Activated CD4-positive, alpha-beta T cell treated with anti-CD3 and anti-CD28 coated beads for 1 hour (primary cell): Measurements from ENCODE around the gene PSKH1.

Source experiments
- DNase-seq: peaks from one replicate; pipeline ENCODE4 v3.0.0-alpha.2; 2020

Gene PSKH1

DNA sequence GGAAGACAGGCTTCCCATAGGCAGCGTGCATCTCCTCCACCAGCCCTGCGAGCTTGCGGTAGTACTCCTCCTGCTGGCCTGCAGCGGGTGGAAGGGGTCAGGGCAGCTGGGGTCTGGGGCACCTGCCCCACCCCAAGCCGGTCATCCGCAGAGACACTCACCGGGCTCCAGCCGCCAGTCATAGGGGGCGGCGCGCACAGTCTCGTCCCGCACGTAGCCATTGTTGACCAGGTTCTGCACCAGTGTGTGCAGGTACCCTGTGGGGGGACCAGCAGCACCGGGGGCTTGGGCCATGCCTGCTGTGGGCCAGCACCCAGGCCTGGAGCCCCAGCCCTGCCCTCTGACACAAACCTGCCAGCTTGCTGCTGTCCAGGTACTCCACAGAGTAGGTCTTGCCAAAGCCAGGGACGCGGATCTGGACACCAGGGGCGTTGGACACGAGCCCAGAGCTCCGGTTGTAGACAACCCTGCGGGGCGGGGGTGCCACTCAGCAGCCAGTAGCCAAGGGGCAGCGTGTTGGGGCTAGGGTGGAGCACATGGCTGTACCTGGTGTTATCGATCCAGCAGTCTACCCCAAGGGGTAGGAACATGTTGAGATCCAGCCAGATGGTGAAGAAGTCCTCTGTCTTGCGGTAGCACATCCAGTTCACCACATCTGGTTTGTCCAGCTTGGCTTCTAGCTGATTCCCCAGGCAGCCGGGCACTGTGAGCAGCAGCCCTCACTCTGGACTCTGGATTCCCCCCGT is 49.6 kb downstream of the PSKH1 start:
- DNase-seq = no peak

DNA sequence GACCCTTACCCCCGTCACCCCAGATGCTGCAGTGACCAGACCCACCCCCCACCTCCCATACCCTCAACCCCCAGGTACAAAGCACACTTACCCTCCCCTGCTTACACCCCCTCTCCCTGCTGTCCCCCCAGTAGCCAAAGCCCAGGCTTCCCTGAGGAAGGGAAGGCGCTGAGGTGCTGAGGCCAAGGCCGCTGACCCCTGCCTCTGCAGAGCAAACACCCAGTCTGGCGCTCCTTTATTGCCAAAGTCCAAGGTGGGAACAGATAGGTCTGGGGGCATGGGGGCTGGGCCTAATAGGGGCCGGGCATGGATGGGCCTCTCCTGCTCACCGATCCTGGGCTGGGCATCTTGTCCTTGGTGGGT is 50.2 kb downstream of the PSKH1 start:
- DNase-seq = no peak

DNA sequence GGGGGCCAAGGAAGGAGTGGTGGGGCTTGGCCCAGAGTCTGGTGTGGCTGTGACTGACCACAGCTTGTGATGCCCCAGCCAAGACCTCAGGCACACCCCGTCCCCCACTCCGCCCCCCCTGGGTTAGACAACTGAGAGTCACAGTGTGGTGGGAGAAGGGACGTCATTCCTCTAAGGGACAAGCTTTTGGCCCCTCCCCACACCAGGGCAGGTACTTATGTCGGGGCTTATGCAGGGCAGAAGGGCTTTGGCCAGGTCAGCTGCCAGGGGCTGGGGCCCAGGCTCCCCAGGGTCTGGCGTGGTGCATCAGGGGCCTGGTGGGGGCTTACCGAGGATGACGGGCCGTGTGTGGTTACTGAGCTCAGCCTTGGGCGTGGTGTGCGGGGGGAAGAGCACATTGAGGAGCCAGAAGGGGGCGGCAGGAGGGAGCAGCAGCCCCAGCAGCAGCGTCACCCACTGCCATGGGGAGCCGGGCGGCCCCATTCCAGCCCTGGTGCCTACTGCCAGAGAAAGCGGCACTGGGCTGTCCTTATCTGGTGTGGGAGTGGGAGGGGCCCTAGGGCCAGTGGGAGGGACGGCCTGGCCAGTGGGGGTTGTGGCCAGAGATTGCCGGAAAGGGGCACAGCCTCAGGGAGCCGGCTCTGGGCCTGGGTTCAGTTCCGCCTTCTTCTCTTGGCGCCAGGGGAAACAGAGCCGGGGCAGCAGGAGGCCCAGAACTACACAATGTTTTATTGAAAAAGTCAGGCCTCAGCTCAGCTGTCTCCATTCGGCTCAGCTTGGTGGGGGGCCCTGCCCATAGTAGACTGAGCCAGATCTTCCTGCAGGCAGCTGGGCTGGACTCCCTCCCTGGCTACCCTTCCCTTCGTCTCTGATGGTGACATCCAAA is 50.8 kb downstream of the PSKH1 start, which contains the start of gene LCAT:
Gene LCAT, minus strand, starts transcription at position 502 of the 886 bp plus-strand sequence. Its CDS starts 19 bp downstream, at position 483.
- DNase-seq = no peak

DNA sequence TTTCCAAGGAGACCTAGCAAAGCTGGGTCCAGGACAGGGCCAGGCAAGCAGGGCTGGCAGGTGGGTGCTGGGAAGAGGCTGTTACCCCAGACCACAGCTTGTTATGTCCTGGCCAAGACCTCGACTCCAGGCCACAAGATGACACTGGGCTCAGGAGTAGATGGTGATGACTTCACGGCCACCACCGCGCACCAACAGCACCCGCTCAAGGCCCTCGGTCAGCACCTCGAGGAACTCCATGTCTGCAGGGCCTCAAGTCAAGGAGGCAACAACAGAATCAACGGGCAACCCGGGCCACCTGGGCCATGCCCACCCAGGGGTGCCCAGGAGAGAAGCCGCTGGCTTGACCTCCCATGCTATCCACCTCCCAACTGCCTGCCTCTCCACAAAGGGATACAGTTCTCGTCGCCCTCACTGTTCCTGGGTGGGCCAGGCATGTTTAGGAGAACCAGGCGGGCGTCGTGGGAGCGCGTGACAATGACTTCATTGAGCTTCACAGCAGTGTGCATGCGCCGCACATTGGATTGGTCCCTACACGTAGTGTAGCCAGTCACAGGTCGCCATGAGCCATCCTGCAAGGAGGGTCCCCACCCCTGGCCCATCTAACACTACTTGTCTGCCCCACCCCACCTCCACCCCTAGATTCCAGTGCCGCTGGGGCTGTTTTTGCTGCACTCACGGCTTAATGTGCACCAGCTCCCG is 51.8 kb downstream of the PSKH1 start:
- DNase-seq = no peak

DNA sequence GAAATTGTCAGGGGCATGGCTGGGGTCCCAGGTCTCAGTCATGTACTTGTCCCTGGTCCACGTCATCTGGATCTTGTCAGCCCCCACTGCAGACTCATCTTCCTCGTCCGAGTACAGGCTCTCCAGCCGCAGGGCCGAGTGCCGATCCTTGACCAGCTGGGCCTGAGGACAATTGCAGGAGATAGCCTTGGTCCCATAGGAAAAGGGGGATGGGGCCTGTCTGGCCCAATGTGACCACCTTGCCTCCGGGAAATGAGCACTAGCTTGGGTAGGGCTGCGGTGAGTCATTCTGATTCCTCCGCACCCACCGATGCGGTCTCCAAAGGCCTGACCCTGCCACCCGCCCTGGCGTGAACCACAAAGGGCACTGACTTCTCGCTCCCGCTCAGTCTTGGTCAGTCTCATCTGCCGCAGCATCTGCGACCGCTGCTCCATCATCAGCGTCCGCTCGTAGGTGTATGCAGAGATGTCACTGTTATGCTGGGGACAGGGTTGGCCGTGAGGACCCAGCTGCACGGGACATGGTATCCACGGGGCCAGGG is 52.4 kb downstream of the PSKH1 start:
- no peak for DNase-seq

DNA sequence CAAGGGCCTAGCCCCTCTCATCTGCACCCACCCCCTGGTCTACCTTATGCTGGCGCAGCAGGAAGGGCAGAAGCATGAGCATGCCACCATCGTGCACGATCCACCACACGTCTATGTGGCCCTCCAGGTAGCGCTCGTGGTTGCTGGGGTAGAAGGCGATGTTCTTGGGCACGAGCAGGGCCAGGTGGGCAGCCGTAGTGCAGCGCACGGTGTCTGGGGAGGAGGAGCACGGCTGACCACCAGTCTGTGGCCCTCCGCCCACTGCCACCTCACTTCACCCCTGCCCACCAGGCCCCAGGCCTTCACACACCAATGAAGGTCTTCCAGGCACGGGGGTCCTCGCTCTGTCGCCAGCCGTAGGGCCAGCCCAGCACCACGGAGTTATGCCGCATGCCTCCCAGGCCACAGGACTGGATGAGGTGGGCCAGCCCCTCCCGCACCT is 53.1 kb downstream of the PSKH1 start:
- DNase-seq = no peak

DNA sequence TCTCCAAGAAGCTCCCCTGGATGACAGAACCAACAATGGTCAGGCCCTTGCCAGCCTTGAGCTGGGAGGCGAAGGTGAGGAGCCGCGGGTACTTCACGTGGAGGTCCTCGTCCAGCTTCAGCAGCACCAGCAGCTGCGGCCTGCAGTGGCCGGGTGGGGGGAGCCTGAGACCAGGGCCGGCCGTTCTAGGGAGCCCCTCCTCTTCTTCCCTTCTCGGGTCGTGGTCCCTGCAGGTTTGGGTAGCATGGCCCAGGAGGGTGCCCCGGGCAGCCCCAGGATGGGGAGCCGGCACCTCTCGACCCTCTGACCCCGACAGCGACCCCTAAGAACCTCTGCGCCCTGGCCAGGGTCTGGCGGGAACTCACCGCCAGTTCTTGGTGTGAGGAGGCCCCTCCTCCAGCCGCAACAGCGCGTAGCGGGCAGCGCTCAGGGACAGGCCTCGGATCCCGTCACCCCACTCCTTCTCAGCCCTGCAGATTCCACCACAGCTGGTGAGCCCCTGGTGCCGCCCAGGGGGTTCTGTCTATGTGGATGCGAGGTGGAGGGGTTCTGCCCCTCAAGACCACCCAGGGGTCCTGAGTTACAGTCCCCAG is 54.0 kb downstream of the PSKH1 start:
- DNase-seq = no peak

DNA sequence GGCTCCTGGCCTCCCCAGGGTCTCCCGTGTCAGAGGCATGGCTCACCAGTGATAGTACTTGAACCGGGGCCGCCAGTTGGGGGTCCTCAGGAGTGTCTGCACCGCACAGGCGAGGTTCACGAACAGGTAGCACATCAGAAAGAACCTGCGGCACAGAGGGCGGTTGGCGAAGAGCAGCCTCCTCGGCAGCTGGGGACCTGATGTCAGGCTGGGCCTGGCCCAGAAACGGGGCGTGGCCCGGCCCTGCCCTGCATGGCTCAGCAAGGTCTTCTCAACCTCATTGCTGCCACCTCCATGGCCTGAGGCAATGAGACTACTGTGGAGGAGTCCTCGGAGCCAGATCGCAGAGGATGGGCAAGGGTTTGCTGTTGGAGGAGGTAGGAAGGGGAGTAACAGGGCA is 55.0 kb downstream of the PSKH1 start:
- no peak for DNase-seq

DNA sequence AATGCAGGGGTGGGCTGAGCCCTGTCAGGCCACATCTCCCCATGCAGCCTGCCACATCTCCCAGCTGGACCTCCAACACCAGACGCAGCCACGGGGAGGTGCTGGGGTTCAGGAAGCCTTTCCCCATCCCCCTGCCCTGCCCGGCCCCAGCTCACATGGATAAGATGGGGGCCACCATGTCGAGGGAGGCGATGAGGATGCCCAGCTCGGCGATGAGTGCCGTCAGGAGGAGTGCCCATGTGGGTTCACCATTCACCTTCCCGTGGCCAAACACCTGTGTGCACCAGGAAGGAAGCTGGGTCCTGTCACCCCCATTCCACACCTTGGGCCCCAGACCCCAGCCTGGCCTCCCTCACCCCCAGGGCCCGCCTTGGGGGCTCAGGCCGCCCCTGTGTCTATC is 56.6 kb downstream of the PSKH1 start:
- DNase-seq = no peak

DNA sequence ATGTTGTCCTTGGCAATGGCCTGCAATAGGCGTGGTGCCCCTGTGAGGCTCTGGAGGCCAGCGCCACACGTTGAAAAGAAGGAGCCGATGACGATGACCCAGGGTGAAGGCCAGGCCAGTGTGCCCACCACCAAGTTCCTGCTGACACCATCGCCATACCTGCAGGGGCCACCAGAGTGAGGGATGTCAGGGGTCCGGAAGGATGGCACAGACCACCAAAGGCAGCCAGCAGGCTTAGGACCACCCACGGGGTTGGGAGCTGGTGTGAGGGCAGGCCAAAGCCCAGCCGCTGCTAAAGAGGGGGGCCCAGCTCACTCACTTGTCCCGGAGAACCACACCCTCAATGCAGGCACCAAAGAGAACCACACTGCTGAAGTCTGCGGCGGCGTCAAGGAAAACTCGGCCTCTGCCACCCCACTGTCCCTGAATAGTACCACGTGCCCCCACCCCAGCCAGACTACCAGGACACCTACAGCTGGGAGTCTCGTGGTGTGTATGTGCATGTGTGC is 57.3 kb downstream of the PSKH1 start:
- DNase-seq = no peak

DNA sequence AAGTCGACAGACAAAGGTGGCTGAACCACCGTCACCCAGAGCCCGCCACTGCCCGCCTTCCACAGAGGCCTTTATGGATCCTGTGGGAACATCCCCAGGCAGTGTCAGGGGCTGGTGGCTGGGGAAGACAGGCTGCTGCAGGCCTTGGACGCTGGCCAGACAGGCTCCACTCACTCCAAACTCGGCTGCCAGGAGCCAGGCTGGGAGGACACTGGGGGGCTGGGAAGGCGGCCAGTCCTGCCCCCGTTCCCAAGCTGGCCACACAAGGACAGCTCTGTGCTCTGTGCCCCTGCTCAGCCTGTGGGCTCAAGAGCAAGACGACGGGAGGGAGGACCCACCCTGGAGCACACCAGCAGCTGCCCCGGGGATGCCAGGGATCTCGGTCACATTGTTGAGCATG is 58.4 kb downstream of the PSKH1 start:
- DNase-seq = no peak

DNA sequence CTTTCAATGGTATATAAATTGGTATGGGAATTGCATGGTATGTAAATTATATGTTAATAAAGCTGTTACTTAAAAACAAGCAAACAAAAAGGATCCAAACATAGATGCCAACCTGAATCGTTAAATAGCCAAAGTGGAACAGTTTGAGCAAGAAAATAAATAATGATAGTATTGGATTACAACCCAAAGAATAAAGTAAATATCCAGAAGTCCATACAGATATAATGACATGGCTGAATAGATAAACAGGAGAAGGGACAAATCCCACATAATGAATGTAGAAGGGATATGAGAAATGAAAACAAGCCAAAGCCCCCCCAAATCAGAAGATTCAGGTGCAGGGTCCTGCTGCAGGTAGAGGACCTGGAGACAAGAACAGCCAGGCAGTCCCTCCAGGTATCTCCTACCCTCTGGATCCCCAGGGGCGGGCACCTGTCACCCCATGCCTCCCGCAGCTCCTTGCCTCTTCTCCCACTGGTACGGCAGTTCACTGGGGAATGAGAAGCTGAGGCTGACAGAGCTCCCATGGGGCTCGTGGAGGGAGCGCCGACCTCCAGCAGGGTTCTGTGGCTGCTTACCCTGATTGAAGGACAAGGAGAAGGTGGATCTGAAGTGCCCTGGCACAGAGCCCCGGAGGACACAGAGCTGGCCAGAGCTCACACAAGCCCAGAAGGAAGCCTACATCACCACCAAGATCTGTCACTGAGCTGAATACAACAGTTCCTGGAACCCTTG is 60.8 kb downstream of the PSKH1 start:
- no peak for DNase-seq

DNA sequence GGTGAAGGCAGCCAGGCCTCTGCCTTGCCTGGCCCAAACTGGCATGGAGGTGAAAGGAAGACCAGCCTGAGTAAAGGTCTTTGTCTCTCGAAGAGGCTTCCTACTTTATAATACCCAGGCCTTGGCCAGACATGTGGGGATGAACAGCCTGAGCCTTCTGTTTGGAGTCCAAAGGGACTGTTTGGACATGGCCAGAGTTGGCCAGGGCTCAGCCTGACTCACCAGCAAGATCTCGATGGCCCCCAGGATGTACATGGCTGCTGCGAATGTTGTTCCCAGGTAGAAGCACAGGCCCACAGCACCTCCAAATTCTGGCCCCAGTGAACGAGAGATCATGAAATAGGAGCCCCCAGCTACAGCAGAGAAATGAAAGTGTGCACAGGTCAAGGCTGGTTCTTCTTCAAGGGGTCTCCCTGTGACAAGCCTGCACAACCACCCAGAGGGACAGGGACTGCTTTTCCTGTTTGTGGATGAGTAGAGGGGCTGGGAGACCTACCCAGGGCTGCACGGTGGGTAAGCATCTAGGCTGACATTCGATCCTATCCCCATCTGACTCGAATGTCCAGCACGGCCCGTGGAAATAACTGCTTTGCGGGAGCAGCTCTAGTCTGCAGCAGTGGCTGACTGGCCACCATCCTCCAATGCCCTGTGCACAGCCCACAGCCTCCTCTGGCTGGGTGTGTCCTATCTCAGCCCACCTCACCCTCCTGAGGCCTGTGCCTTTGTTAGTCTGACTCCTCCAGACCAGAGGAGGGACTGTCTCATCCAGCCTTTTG is 61.6 kb downstream of the PSKH1 start:
- no peak for DNase-seq

DNA sequence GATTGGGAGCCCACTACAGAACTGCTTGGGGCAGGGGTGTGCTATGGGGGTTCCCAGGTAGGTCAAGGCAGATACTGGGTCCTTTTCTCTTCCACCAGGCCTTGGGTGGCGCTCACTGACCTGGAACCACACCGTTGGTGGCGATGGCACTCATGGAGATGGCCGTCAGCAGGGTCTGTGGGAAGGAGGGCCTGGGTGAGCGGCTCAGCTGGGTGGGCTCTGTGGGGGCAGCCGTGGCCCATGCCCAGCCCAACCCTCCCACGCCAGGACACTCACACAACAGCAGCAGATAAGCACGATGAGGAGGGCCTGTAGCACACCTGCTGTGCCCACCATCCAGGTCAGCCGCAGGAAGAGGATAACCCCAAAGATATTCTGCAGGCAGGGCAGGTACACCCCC is 64.6 kb downstream of the PSKH1 start:
- no peak for DNase-seq

DNA sequence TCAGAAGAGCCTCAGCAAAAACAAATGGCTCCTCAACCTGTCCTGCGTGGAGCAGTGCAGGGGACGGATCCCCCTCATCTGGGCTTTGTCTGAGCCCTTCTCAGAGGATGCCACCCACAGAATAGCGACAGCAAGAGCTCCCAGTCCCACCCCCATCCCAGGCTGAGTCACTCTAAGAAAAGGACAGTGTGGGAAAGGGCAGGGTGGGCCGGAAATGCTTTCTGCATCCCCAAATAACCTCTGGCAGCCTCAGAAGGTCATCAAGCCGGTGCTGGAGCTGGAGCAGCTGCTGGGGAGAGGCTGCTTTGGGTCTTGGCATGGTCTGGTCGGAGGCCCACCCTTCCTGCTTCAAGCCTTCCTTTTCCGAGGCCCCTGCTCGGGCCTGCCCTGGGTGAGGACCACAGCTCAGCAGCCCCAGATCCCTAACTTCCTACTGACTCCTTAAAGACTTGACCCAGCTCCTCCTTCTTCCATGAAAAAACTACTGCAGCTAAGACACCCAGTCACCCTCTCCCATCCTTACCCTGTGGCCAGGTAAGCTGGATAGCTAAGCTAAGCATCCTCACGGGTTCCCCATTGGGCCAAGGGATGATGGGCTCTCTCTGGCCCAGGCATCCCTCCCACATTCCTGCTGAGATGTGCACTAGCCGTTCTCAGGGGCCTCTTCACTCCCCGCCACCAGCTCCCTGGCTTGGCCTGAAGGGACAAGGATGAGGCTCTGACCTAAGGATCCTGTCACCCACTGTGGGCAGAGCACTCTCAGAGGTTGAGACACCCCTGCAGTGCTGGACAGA is 66.7 kb downstream of the PSKH1 start:
- DNase-seq = no peak

DNA sequence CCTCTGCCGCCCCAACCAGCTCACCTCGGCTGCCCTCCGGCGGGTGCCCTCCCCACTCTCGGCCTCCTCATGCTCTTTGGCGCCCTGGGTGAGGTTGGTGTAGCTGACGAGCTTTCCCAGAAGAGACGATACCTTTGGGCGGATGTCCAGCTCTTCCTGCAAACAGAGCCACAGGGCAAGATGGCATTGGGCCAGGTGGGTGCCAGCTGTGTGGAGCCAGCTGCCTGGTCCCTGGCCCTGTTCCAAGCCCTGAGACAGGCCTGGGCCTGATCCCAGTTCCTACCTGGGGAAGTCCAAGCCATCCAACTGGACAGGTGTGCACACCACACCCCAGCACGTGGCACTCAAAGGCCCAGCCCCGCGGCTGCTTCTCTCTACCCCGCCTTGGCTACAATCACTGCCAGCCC is 68.5 kb downstream of the PSKH1 start:
- no peak for DNase-seq

DNA sequence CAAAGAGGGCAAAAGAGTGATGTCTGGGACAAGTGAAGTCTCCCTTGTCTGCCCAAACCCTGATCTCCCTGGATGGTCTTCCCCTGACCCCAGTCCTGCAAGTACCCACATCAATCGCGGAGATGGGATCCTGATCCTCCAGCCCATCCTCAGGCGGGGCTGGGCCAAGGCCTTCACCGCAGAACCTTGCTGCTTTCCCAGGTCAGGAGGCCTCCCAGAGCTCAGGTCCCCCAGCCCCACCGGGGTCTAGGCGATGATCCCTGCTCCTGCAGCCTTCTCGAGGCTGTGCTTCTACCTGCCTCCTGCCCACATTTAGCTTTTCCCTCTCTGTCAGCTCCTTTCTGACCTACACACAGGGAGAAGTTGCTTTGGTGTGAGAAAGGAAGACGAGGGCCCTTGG is 69.1 kb downstream of the PSKH1 start:
- no peak for DNase-seq

DNA sequence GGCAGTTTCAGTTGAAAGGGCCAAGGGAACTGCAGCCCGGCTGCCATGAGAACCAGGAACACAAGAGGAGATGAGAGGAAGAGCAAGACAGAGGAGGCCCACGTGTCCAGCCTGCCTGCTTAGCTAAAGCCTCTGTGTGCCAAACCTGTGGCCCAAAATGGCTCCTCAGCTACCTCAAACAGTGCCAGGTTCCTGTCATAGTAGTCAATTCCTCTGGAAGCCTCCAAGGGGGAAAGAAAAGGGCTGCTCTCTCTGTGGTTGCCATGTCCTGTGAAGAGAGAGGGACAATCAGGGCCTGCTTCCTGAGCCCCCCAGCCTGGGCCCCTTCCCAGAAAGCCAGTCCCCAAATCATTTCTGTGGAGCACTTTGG is 70.2 kb downstream of the PSKH1 start:
- DNase-seq = no peak

DNA sequence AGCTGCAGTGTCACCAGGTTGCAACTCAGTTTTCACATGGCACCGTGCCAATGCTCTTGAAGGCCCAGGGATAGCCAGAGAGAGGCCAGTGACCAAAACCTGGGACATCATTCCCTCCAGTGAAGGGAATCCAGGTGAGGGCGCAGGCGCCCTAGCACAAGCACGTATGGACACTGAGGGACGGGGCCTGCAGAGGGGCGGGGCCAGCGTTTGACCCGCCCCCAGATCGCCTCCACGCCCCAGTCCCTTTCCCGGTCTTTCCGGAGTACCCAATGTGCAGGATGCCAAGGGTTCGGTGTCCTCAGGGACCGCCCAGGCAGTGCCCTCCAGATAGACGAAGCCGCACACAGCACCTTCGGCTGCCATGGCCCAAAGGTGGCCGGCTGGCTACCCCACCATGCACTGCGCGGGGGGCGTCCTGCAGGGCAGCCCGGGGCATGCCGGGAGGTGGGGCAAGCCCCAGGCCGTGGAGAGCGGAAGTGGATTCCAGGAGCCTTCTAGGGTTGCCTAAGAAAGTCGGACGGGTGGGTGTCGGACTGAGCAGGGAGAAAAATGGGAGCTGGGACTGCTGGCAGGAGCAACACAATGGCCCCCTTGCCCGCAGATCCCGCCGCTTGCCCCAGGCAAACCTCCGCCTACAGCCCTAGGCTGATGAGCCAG is 70.7 kb downstream of the PSKH1 start:
- DNase-seq = no peak
